IPS-11a (cell line): ENCODE results near the gene SRGAP2.
"Not testable (repeated sequence)": the region's sequence is repeated elsewhere in the genome, so short reads cannot be mapped to it uniquely, and the experiment has no call there.

ENCODE experiments used
- H3K4me3 ChIP-seq: one replicate; pipeline ENCODE4 v1.5.1; 2013; ENCODE audit warnings: low read depth, low read length, control low read depth

The SRGAP2 gene

GRCh38 chr1:206203364-206204158, at the start of gene SRGAP2:
Gene SRGAP2 (plus strand): TSS chr1:206203541. CDS start chr1:206205971, 2,430 bp downstream.
- peak within 1 kb of the TSS; percentile 8 for H3K4me3 ChIP-seq

GRCh38 chr1:206167350-206168029, 35.9 kb upstream of the SRGAP2 start:
- H3K4me3 ChIP-seq: not testable (repeated sequence)

GRCh38 chr1:206169794-206170193, 33.5 kb upstream of the SRGAP2 start:
- not testable (repeated sequence) for H3K4me3 ChIP-seq

- not testable (repeated sequence) for H3K4me3 ChIP-seq
Measured at GRCh38 chr1:206173110-206173719, 30.1 kb upstream of the SRGAP2 start.

- H3K4me3 ChIP-seq: not testable (repeated sequence)
Measured at GRCh38 chr1:206174182-206174868, 29.0 kb upstream of the SRGAP2 start.

- H3K4me3 ChIP-seq: not testable (repeated sequence)
Measured at GRCh38 chr1:206175459-206176113, 27.8 kb upstream of the SRGAP2 start.

GRCh38 chr1:206176114-206176502, 27.2 kb upstream of the SRGAP2 start:
- H3K4me3 ChIP-seq: not testable (repeated sequence)

- not testable (repeated sequence) for H3K4me3 ChIP-seq
Measured at GRCh38 chr1:206178061-206178989, 25.0 kb upstream of the SRGAP2 start.

- not testable (repeated sequence) for H3K4me3 ChIP-seq
Measured at GRCh38 chr1:206179666-206180065, 23.7 kb upstream of the SRGAP2 start.

- not testable (repeated sequence) for H3K4me3 ChIP-seq
Measured at GRCh38 chr1:206182368-206183317, 20.7 kb upstream of the SRGAP2 start.

- H3K4me3 ChIP-seq: not testable (repeated sequence)
Measured at GRCh38 chr1:206183788-206184187, 19.6 kb upstream of the SRGAP2 start.

GRCh38 chr1:206185778-206186177, 17.6 kb upstream of the SRGAP2 start:
- H3K4me3 ChIP-seq: not testable (repeated sequence)

- H3K4me3 ChIP-seq: not testable (repeated sequence)
Measured at GRCh38 chr1:206186826-206187225, 16.5 kb upstream of the SRGAP2 start.

GRCh38 chr1:206195182-206195581, 8.2 kb upstream of the SRGAP2 start:
- H3K4me3 ChIP-seq: not testable (repeated sequence)

- H3K4me3 ChIP-seq: not testable (repeated sequence)
Measured at GRCh38 chr1:206196748-206197424, 6.5 kb upstream of the SRGAP2 start.

GRCh38 chr1:206202789-206203363, 465 bp upstream of the SRGAP2 start, which contains the start of gene FAM72A:
Gene FAM72A (minus strand): TSS chr1:206202839. CDS start chr1:206202025, 814 bp downstream.
- not testable (repeated sequence) for H3K4me3 ChIP-seq

GRCh38 chr1:206204159-206204511, 794 bp downstream of the SRGAP2 start:
- peak overlapping the region; percentile 8 for H3K4me3 ChIP-seq

GRCh38 chr1:206204871-206205270, 1.5 kb downstream of the SRGAP2 start:
- peak overlapping the region; percentile 24 for H3K4me3 ChIP-seq
